Brain microvascular endothelial cell (primary cell): Measurements from ENCODE around the gene FES.

Experiments
- DNase-seq: peaks from one replicate; pipeline ENCODE4 v3.0.0-alpha.2; 2020
- H3K27ac ChIP-seq: fragments of 250-450 bp; sonication (Bioruptor Pico); 2 replicates; pipeline ENCODE4 v1.5.1; 2020; ENCODE audit warnings: mild to moderate bottlenecking, moderate library complexity
- H3K27me3 ChIP-seq: fragments of 250-450 bp; sonication (Bioruptor Pico); replicated peaks from 2 replicates; pipeline ENCODE4 v1.5.1; 2020; ENCODE audit warnings: mild to moderate bottlenecking
- H3K36me3 ChIP-seq: fragments of 250-450 bp; sonication (Bioruptor Pico); replicated peaks from 2 replicates; pipeline ENCODE4 v1.5.1; 2020; ENCODE audit warnings: mild to moderate bottlenecking
- H3K4me3 ChIP-seq: 2 replicates; pipeline ENCODE4 v1.5.1; 2011; ENCODE audit warnings: low read depth, mild to moderate bottlenecking, control low read depth, low read length, moderate library complexity
- CTCF ChIP-seq: IDR thresholded peaks from 2 replicates; pipeline ENCODE4 v1.5.1; 2011; ENCODE audit warnings: low read depth, mild to moderate bottlenecking, moderate library complexity, low read length, control low read depth, inconsistent platforms; ENCODE audit errors: missing control alignments
- in situ Hi-C: cut with HindIII; loops from 2 replicates; pipeline ENCODE4 v1.10.0; 2017; ENCODE audit warnings: low sequenced_read_pairs, low pct_ligation_motif_present

The FES gene

GRCh38 chr15:90934256-90934948 lies 50.1 kb downstream of the FES start:
- Histone ChIP-seq H3K27ac (peak overlapping the region; percentile 79), H3K36me3 (peaks cover 15% of the 10 kb centered on the region), H3K4me3 (peak overlapping the region; percentile 78), H3K27me3 (no peaks in the 10 kb centered on the region)
- in situ Hi-C loops: no loop called here
- peak; percentile 84 for DNase-seq
- TF ChIP-seq CTCF: peak; percentile 98

GRCh38 chr15:90934949-90935751 lies 50.8 kb downstream of the FES start, which contains the start of gene UNC45A:
Gene UNC45A (plus strand): TSS chr15:90935285. CDS start chr15:90935325, 40 bp downstream.
- peak within 1 kb of the TSS; percentile 79 for H3K27ac ChIP-seq
- no peak for TF ChIP-seq CTCF
- H3K36me3 ChIP-seq: peaks cover 22% of the 10 kb centered on the region
- no peaks in the 10 kb centered on the region for H3K27me3 ChIP-seq
- DNase-seq: peak; percentile 68
- in situ Hi-C loops: no loop called here
- peak within 1 kb of the TSS; percentile 78 for H3K4me3 ChIP-seq

GRCh38 chr15:90936823-90937222 lies 52.5 kb downstream of the FES start:
- no peak for TF ChIP-seq CTCF
- in situ Hi-C loops: no loop called here
- Histone ChIP-seq H3K36me3 (peaks cover 35% of the 10 kb centered on the region), H3K27ac (no peak overlapping the region), H3K27me3 (no peaks in the 10 kb centered on the region), H3K4me3 (no peak overlapping the region)
- DNase-seq: no peak

- Histone ChIP-seq H3K27me3 (no peaks in the 10 kb centered on the region), H3K4me3 (no peak overlapping the region), H3K27ac (no peak overlapping the region), H3K36me3 (peaks cover 48% of the 10 kb centered on the region)
- in situ Hi-C loops: no loop called here
- DNase-seq: no peak
- TF ChIP-seq CTCF: no peak
These were observed 54.0 kb downstream of the FES start for GRCh38 chr15:90938261-90938660.

- Histone ChIP-seq H3K4me3 (no peak overlapping the region), H3K36me3 (peaks cover 61% of the 10 kb centered on the region), H3K27me3 (no peaks in the 10 kb centered on the region), H3K27ac (no peak overlapping the region)
- TF ChIP-seq CTCF: no peak
- in situ Hi-C loops: no loop called here
- DNase-seq: no peak
These were observed 55.5 kb downstream of the FES start for GRCh38 chr15:90939756-90940155.
